HepG2 (cell line): ENCODE measurements around the gene ANKRD29. TPM values are rescaled to one million over a fixed set of nuclear protein-coding genes. Genes with fewer than 3 reads are reported as not detected.

Experiments
- ATAC-seq: fragments of 200-7000 bp; cut with Tn5 transposase; 3 replicates; pipeline ENCODE4 v1.9.1; 2020; ENCODE audit warnings: mild to moderate bottlenecking, moderate library complexity
- BruUV-seq: library from RNA; stranded (reverse); fragments of 400-500 nt; replicated peaks from 2 replicates; lab custom pipeline; 2021; lab: Mats Ljungman, UMichigan
- CTCF ChIA-PET: fragments of 300-600 bp; formaldehyde crosslinking; extraction: SDS; loops from one replicate; lab custom pipeline; 2021; ENCODE audit warnings: low total read pairs, inconsistent platforms, low intra/inter-chr PET ratio; lab: Yijun Ruan, JAX
- POLR2A ChIA-PET: fragments of 350-600 bp; sonication (Branson Sonifier 250); formaldehyde crosslinking; loops from one replicate; lab custom pipeline; 2020; ENCODE audit warnings: antibody characterized with exemption, inconsistent platforms; lab: Yijun Ruan, JAX
- DNase-seq: peaks from one replicate; pipeline ENCODE4 v3.0.0-alpha.2; 2015; ENCODE audit warnings: low spot score
- FAIRE-seq: peaks from 3 replicates; lab custom pipeline; 2011; peaks lifted over from hg19 to GRCh38; lab: Jason Lieb, UNC
- H2AFZ ChIP-seq: one replicate; pipeline ENCODE4 v1.6.1; 2011; ENCODE audit warnings: low read length, inconsistent platforms
- H3K27ac ChIP-seq: fragments of 300-600 bp; 3 replicates; pipeline ENCODE4 v1.8.0; 2011; ENCODE audit warnings: mixed run types, mild to moderate bottlenecking, mixed read lengths, low read length, inconsistent platforms; ENCODE audit not compliant: insufficient read depth; ENCODE audit errors: extremely low read length
- H3K27me3 ChIP-seq, 2 experiments: fragments of 200-600 bp in 1 of 2; 2 replicates in 1 of 2; 3 replicates in 1 of 2; pipeline versions ENCODE4 v1.6.0 to v1.8.0; 2011; ENCODE audit warnings: low read length in 2 of 2, mild to moderate bottlenecking in 2 of 2, moderate library complexity in 2 of 2, inconsistent platforms in 1 of 2; ENCODE audit not compliant: insufficient read depth in 2 of 2, control insufficient read depth in 1 of 2
- H3K36me3 ChIP-seq, 2 experiments: fragments of 200-600 bp in 1 of 2; replicated peaks in 1 of 2; 2 replicates in 1 of 2; 3 replicates in 1 of 2; pipeline versions ENCODE4 v1.5.1 to v1.8.0; 2011; ENCODE audit warnings: low read length in 2 of 2, inconsistent platforms in 1 of 2; ENCODE audit not compliant: insufficient read depth in 2 of 2, control insufficient read depth in 1 of 2
- H3K4me1 ChIP-seq: 2 replicates; pipeline ENCODE4 v1.5.1; 2012; ENCODE audit warnings: low read length, inconsistent platforms; ENCODE audit not compliant: insufficient read depth
- H3K4me2 ChIP-seq: 2 replicates; pipeline ENCODE4 v1.6.0; 2011; ENCODE audit warnings: low read depth, low read length, inconsistent platforms
- H3K4me3 ChIP-seq, 3 experiments: fragments of 200-600 bp in 1 of 3; sonication (generic), shearing (Covaris generic) in 1 of 3; replicated peaks in 1 of 3; 2 replicates each; pipeline ENCODE4 v1.5.1; 2011 to 2016; ENCODE audit warnings: low read length in 3 of 3, inconsistent platforms in 2 of 3, low read depth in 2 of 3, mild to moderate bottlenecking in 2 of 3, control low read depth in 1 of 3, mixed read lengths in 1 of 3; ENCODE audit not compliant: insufficient read depth in 1 of 3
- H3K79me2 ChIP-seq: one replicate; pipeline ENCODE4 v1.6.1; 2011; ENCODE audit warnings: low read length, inconsistent platforms; ENCODE audit not compliant: insufficient read depth
- H3K9ac ChIP-seq: 2 replicates; pipeline ENCODE4 v1.6.0; 2011; ENCODE audit warnings: mild to moderate bottlenecking, low read depth, low read length, inconsistent platforms; ENCODE audit not compliant: insufficient read depth
- H3K9me3 ChIP-seq: 2 replicates; pipeline ENCODE4 v1.5.1; 2012; ENCODE audit warnings: mild to moderate bottlenecking, low read length
- H4K20me1 ChIP-seq: 2 replicates; pipeline ENCODE4 v1.6.0; 2011; ENCODE audit warnings: inconsistent platforms, mild to moderate bottlenecking, low read length, moderate library complexity; ENCODE audit not compliant: insufficient read depth
- ARID2 ChIP-seq: sonication (generic); formaldehyde crosslinking; IDR thresholded peaks from 2 replicates; pipeline ENCODE4 v1.8.1; 2022; ENCODE audit warnings: mild to moderate bottlenecking, missing genetic modification reagents, borderline replicate concordance
- ASH2L ChIP-seq: fragments of 300-600, 200-600 bp; sonication (generic); IDR thresholded peaks from 2 replicates; pipeline ENCODE4 v1.7.0; 2017; ENCODE audit warnings: low read depth, mild to moderate bottlenecking, moderate library complexity, mixed read lengths, low read length; ENCODE audit not compliant: insufficient read length
- GATA4 ChIP-seq: sonication (generic); IDR thresholded peaks from 2 replicates; pipeline ENCODE4 v1.6.1; 2016; ENCODE audit warnings: antibody characterized with exemption, low read depth, borderline replicate concordance
- POLR2AphosphoS2 ChIP-seq: IDR thresholded peaks from 2 replicates; pipeline ENCODE4 v1.6.1; 2011; ENCODE audit warnings: low read depth, low read length, improper control_type of control experiment
- XBP1 ChIP-seq: sonication (generic); formaldehyde crosslinking; IDR thresholded peaks from 2 replicates; pipeline ENCODE4 v1.5.0; 2020; ENCODE audit warnings: missing genetic modification reagents
- ZNF672 ChIP-seq: sonication (generic); formaldehyde crosslinking; IDR thresholded peaks from 2 replicates; pipeline ENCODE4 v1.8.1; 2022; ENCODE audit warnings: missing genetic modification reagents
- WGBS: methylation state at CpG from one replicate; pipeline ENCODE4 v1.1.6; 2017; ENCODE audit warnings: low lambda C conversion rate; 5-methylcytosine and 5-hydroxymethylcytosine counted together
- in situ Hi-C: cut with HindIII; loops from 2 replicates; pipeline ENCODE4 v1.10.0; 2017; ENCODE audit warnings: low pct_unique_long_range_greater_than_20kb; ENCODE audit not compliant: extremely low pct_ligation_motif_present
- intact Hi-C: fragments of 100-400 bp; cut with micrococcal nuclease; formaldehyde crosslinking; loops from one replicate; pipeline ENCODE4 v1.10.0; 2022; ENCODE audit not compliant: unreplicated experiment
- polyA plus RNA-seq, 8 experiments: library from polyadenylated mRNA; depleted of rRNA in 3 of 8; stranded (reverse) in 7 of 8; unstranded in 1 of 8; fragments of >200 nt; fragmentation: Illumina TruSeq in 4 of 8; extraction: Trizol in 4 of 8; gene quantifications; 2 replicates each; pipeline versions ENCODE4 v1.2.1 to v1.2.3, GENCODE V29; 2011 to 2016; ENCODE audit warnings: low read depth in 4 of 8, missing spikeins in 1 of 8, mixed read lengths in 1 of 8; ENCODE audit not compliant: insufficient read depth in 1 of 8
- total RNA-seq, 5 experiments: library from RNA; depleted of rRNA; stranded (reverse); fragments of >200 nt; fragmentation: Illumina TruSeq; extraction: Trizol; gene quantifications; 2 replicates each; pipeline ENCODE4 v1.2.3, GENCODE V29; 2016; ENCODE audit warnings: low read depth in 1 of 5
- TF ChIP-seq, protein P1 (sequence below): IDR thresholded peaks from 2 replicates; pipeline ENCODE4 v1.6.1; 2018; ENCODE audit warnings: missing genetic modification reagents

ANKRD29 gene
- total and polyA plus RNA-seq, 2 of the 13 experiments (the other 11 are each of a cell fraction or from before 2014, with no cell fraction given), result not detected

DNA sequence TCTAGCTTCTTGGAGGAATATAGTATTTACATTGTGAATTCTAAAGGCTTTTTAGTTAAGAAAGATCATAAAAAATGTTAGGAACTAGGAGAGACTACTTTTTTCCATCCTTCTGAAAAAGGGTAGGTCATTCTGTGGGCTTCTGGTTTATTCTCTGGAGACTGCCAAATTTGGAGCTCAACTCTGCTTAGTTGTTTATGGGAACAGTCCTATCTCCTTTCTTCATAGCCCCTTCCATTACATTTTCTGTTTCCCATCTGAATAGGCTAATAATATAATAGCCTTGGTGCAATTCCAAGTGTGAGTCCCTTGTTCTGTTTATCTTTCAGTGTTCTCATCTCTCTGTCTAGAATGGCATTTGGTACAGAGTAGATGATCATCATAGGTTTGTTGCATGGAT is 42.1 kb upstream of the ANKRD29 start (continued):
- no peak for TF ChIP-seq POLR2AphosphoS2
- TF ChIP-seq ARID2 (CRISPR knock-in tag), result no peak
- TF ChIP-seq XBP1, result no peak
- TF ChIP-seq ZNF672, result no peak
- no peak for TF ChIP-seq ASH2L
- no peak for TF ChIP-seq GATA4

DNA sequence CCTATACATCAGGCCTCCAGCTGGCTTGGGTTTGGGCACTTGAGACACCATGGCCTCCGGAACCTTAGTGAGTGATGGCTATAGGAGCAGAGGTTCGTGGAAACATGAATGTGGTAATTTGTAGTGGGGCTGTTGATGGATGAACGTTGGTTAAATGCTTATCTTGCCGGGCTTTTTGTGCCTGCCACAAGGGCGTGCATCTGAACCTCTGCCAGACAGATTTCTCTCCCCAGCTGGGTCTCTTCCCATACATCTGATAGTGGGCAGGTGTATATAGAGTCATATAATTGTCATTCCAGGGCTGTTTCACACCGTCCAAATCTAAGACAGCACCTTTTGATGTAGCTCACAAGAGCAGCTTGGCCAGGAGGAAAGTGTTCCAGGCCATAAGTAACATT is 41.3 kb upstream of the ANKRD29 start:
- ChIA-PET CTCF (interaction anchor here (1.3 to 1.4 kb wide), 2 partner anchors 82 to 205 kb away, joined by 4 to 29 read pairs; no protein-coding TSS in a partner anchor), POLR2A (no interaction called here)
- TF ChIP-seq, protein P1, sequence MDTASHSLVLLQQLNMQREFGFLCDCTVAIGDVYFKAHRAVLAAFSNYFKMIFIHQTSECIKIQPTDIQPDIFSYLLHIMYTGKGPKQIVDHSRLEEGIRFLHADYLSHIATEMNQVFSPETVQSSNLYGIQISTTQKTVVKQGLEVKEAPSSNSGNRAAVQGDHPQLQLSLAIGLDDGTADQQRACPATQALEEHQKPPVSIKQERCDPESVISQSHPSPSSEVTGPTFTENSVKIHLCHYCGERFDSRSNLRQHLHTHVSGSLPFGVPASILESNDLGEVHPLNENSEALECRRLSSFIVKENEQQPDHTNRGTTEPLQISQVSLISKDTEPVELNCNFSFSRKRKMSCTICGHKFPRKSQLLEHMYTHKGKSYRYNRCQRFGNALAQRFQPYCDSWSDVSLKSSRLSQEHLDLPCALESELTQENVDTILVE (CRISPR knock-in tag), result no peak
- no peaks in the 10 kb centered on the region; the same call in 1 of the 2 replicates for H3K9me3 ChIP-seq
- 13% methylated on average over 6 of the region's 6 CpGs for WGBS
- intact Hi-C loops (loop anchor here (1.0 to 10.0 kb wide), 4 partner anchors 62 to 413 kb away; no protein-coding TSS in a partner anchor), in situ Hi-C loops (loop anchor here (5.0 to 10.0 kb wide), 2 partner anchors 82 to 189 kb away; no protein-coding TSS in a partner anchor)
- FAIRE-seq (no peak), DNase-seq (no peak), ATAC-seq (no peak)
- H3K4me2 ChIP-seq, result no peak overlapping the region
- H3K9ac ChIP-seq, result no peak overlapping the region
- H3K4me3 ChIP-seq, result no peak overlapping the region
- no peaks in the 10 kb centered on the region for H3K79me2 ChIP-seq
- no TSS peak for BruUV-seq
- no peaks in the 10 kb centered on the region for H3K4me1 ChIP-seq
- H3K27me3 ChIP-seq, result peaks cover 2 to 7% of the 10 kb centered on the region in 2 experiments; a peak in 3 of 5 replicates
- no peak overlapping the region for H3K27ac ChIP-seq
- H4K20me1 ChIP-seq, result no peaks in the 10 kb centered on the region
- H2AFZ ChIP-seq, result no peak overlapping the region
- H3K36me3 ChIP-seq, result no peaks in the 10 kb centered on the region
